CD4-positive, alpha-beta T cell treated with Interleukin-15 for 1 hour (primary cell): Measurements from ENCODE around the gene WHAMM.
A peak's percentile ranks its signal among the peaks of the same experiment; 100 is the strongest.
"Not testable (repeated sequence)": the region's sequence is repeated elsewhere in the genome, so short reads cannot be mapped to it uniquely, and the experiment has no call there.

Source experiments
- DNase-seq: peaks from one replicate; pipeline ENCODE4 v3.0.0-alpha.2; 2020

Gene WHAMM

GRCh38 chr15:82839136-82839535, 29.7 kb downstream of the WHAMM start:
- no peak for DNase-seq

GRCh38 chr15:82840166-82840565, 30.7 kb downstream of the WHAMM start:
- no peak for DNase-seq

DNA sequence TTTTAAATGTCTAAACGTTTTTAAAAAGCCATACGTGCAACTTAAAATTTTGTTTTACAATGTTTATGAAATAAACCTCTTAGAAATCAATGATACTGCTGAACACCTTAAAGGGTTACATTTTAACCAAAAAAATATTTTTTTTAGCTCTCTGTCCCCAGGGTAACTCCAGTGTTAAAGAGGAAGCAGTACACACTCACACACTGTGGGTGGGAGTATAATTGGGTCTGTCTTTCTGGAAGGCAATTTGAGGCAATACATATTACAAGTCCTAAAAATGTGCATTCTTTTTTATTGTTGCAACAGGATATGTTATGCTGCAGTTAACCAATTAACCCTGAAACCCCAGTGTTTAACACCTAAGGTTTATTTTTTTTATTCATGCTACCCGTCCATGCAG, 34.1 kb downstream of the WHAMM start:
- no peak for DNase-seq

DNA sequence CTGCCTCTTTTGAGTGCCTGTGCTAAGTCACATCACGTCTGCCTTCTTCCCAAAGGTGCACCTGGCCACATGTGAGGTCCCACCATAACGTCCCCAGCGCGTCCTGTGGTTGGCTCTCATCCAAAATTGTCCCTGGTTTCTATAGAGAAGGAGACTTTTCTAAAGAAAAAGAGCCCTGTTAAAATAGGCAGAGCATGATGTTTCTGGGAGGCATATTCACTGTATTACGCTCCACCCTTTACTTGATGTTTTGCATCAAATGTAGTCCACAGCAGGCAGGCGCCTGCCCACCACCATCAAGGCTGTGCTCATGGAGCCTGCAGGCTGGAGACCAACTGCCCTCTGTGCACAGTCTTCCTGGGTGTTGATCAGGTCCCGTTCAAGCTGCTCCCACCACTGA, 36.3 kb downstream of the WHAMM start:
- DNase-seq, result no peak

- DNase-seq, result no peak
Measured at GRCh38 chr15:82846621-82847020, 37.2 kb downstream of the WHAMM start.

DNA sequence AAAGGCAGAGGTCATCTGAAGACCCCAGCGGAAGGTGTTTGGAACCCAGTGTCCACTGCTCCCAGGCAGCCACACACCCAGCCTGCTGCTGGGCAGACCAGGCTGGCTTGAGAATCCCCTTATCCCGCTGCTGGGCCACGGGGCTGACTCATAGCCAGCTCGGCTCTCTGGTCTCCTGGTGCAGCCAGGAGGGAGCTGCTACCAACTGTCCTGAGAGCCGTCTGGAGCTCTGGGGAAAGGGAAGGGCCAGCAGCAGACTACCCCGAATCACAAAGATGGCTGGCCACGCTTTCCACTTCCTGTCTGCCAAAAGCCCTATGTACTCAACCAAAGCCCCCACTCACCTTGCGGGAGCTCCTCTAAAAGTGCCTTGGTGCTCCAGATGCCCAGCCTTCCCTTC, 38.3 kb downstream of the WHAMM start:
- DNase-seq, result no peak

DNA sequence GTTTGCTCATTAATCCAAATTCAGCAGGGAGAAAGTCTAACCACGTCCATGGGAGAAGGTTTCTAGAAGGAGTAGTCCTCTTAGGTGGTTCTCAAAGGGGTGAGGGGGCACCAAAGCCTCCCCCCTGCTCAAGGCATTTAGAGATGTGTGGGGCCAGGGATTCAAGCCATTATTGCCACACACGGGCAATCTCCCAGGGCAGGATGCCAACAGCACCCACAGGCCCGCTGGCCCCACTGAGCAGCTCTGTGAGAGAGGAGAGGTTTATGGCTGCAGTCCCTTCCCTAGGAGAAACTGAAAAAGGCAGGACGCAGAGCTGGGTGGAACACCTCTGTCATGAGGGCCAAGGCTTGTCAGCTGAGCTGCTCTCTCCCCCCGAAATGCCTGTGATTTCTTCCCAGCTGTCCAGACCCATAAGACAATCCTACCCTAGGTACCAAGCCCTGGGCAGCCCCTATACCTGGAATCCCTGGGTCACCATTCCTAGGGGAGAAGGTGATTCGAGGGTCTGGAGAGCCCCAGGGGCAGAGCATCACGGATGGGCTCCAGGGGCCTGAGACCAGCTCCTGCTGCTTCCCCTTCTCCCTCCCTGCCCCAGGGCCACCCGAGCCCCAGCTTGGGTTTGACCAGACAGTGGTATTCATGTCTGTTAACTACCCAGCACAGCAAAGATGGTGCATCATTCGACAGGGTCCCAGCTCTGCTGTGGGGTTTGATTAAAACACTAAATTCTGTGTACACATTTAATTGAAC, 39.0 kb downstream of the WHAMM start:
- no peak for DNase-seq

DNA sequence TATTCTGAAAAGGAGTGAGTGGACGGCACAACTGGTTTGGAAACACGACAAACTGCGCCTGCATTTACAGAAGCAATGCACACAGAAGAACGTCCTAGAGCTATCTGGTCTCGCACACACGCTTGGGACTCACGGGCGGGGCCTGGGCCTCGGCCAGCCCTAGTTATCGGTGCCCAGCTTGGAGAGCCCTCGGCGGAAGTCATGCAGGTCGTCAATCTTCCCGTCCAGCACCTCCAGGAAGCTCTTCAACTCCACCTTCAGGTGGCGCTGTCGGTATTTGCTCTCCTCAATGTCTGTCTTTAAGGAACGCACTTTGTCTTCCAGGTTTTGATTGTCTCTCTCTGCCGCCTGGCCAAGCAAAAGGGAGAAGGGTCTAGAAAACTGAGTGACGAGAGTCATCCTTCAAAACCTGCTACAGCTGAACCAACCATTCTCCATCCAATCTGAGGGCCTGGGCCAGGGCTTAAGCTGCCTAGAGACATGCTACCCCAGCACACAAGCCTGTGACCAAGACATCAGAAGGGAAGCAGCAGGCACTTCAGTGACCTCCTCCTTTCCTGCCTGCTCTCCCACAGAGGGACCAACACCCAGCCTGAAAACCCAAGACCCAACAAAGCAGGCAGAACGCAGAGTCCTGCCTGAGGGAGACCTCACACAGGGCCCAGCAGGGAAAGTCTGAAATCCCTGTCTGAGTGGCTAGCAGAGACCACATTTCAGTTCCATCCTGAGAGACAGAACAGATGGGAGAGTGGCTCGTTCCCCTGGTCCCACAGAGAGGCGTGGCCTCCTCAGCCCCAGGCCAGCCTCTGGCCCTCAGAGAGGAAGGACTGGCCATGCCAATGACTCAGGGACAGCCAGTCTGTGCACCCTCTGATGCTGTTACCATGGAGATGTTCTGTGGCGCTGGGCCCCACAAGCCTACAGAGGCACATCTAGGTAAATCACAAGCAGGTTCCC, 40.4 kb downstream of the WHAMM start:
- DNase-seq, result peak; percentile 60

DNA sequence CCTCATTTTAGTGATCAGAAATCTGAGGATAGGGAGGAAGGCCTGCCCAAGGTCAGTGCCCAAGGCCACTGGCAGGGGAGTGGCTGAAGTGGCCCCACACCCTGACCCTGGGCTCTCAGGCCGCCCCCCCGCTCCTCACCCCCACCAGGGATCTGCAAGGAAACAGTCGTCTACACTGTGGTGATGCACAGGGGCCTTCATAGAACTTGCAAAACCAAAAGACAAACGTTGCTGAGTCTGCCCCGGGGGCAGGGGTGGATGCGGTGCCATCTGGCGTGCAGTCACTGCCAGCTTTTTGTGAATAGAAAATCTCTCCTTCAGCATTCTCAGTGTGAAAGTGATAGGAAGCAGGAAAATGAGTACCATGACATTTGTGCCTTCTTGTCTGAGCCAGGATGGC, 41.3 kb downstream of the WHAMM start:
- no peak for DNase-seq

DNA sequence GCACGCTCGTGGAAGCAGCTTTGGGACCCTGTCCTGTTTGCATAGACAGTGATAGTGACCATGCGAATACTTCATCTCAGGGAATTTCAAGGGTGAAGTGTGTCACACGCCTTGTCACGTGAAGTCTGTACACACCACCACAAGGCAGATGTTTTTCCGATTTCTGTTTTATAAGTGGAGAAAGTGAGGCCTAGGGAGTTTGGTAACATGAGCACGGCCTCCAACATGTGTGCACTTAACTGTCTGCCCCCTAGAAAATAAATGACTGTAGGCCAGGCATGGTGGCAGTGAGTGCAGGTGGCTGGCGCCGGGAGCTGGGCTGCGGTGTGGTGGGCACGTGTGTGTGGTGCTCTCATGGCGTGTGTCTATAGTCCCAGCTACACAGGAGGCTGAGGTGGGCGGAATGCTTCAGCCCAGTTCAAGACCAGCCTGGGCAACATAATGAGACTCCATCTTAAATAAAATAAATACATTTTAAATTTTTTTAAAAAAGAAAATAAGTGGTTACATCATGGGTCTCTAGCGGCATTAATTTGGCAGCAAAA, 42.0 kb downstream of the WHAMM start:
- DNase-seq, result no peak

GRCh38 chr15:82851981-82852511, 42.6 kb downstream of the WHAMM start:
- no peak for DNase-seq

DNA sequence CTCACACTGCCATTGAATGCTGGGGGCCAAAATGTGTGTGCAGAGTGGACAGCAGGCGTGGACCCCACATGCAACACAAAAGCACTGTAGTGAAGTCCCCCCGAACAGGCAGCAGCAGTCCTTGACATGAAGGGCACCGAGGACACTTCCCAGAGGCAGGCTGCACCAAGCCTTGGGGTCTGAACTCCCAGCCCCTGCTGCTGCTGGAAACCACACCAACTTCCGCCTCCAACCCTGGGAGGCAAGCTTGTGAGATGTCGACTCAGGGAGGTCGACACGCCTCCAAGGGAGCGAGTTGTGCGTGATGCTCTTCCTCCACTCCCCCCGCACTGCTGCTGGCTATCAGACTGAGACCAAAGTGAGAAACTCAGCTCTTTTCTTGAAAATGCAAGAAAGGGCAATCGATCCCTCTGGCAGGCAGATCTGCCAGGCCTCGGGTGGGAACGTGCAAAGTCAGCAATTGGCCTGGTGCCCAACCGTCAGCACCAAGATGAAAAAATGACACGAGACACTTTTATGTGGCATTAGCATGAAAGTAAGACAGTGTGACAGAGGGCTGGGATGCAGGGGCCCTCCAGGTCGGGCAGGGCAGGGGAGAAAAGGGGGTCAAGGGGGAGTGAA, 43.6 kb downstream of the WHAMM start:
- DNase-seq, result no peak

- no peak for DNase-seq
Measured at GRCh38 chr15:82854554-82854953, 45.1 kb downstream of the WHAMM start.

GRCh38 chr15:82855286-82856100, 46.1 kb downstream of the WHAMM start:
- DNase-seq, result no peak

DNA sequence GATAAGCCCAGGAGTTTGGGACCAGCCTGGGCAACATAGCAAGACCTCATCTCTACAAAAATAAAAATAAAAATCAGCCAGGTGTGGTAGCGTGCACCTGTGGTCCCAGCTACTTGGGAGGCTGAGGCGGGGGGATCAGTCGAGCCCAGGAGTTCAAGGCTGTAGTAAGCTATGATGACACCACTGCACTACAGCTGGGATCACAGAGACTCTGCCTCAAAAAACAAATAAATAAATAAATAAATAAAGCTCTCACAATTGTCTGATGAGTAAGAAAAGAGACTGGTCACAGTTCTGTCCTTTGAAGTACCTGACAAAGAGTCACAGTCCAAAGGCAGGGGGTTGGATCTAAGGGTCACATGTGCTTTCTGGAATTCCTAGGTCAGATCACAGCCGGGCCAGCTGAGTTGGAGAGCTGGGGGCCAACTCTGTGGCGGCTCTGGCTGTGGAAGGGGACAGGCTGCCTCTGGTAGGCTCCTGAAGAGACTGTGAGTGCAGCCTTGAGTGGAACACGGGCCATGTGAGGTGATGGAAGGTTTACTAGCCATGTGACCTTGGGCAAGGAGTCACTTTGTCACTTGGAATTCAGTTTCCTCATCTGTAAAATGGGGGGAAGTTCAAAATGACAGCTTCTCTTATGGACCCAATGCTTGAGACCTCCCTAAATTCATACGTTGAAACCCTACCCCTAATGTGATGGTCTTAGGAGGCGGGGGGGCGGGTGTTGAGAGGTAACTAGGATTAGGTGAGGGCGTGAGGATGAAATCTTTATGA, 47.2 kb downstream of the WHAMM start:
- DNase-seq, result no peak

DNA sequence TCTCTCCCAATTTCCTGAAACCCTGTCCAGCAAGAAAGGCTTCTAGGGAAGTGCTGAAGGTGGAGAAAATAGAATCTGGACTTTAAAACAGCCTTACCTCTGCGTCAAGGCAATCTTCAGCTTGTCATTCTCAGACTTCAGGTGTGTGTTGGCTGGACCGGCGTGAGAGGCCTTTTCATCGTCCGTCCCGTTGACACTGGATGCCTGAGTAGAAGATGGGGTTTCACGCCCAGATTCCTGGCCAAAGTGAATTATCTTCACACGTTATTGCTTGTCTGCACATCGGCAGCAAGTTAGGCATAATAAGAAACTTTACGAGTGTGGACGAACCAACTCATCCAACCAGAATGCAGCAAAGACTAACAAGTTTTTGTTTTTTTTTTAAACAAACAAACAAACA, 49.5 kb downstream of the WHAMM start:
- DNase-seq, result no peak

DNA sequence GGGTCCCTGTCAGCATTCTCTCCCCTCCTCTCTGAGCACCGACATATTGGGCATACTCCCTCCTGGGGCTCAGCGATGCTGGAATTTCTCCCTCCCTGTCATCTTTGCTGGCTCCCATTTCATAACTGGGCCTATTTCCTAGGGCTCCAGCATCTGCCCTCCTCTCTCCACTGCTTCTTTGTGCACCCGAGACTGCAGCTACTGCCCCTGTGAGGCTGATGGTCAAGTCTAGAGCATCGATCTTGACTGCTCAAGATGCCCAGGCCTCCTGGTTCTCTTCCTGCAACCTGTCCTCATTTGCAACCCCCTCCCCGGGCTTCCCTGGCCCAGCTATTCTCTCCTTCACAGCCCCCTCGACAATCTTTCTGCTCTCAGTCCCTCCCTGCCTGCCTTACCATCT, 53.5 kb downstream of the WHAMM start:
- no peak for DNase-seq

DNA sequence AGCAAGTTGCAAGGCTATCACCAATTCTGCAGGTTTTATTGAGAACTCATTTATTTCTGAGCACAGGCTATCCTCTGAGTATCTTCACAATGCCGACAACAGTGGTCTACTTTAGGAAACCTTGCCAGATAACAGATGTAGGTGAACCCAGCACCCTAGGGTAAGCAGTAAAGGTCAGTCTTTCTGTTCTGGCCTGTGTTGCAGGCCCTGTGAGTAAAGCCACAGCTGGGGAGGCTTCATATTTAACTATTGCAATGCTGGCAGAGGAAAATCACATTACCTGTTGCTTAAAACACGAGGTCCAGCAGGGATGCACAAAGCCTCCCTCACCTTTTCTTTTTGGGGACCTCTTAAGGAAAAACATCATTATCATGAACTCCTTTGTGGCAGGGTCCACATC, 55.5 kb downstream of the WHAMM start:
- no peak for DNase-seq

DNA sequence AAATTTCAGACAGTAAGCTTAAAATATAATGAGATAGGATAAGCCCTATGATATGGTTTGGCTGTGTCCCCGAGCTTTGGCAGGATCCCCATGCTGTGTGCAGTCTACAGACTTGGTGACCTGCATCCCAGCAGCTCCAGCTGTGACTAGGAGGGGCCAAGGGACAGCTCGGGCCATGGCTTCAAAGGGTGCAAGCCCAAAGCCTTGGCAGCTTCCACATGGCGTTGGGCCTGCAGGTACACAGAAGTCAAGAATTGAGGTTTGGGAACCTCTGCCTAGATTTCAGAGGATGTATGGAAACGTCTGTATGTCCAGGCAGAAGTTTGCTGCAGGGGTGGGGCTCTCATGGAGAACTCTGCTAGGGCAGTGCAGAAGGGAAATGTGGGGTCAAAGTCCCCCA, 56.2 kb downstream of the WHAMM start:
- not testable (repeated sequence) for DNase-seq

- not testable (repeated sequence) for DNase-seq
Measured at GRCh38 chr15:82865981-82866380, 56.6 kb downstream of the WHAMM start.

DNA sequence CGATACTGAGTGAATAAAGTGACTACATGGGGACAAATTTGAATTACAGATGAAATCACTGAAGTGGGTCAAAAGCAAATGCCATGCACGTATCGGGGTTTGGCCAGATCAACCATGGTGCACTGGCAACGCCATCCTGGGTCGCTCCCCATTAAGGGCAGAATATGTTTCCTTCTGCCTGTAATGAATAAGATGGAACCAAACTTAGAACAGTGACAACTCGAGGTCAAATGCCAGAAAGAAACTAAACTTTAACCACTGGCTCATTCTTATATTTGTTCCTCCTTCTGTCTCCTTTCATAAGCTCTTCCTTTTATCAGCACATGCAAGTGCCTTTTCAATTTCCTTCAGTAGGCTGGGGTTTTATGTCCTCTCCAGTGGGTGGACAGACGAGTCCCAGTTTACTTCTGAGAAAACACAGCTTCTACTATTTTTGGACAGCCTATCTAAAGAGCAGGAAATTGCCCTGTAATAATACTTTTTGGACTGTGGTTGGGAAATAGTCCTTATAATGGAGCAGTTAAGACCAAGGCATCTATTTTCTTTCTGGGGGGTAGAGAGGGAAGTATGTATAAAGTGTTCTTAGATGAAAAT, 61.4 kb downstream of the WHAMM start:
- no peak for DNase-seq
